NCI-H446 treated with DMSO at 0.1 percent for 48 hours (cell line): ENCODE data around the gene TPRN.

Experiments used
- DNase-seq: peaks from one replicate; lab custom pipeline; 2025; lab: John Stamatoyannopoulos, UW

The TPRN gene

GRCh38 chr9:137141976-137142936, 58.3 kb downstream of the TPRN start:
- DNase-seq = no peak
